HG03342 (cell line): ENCODE data around the gene PRPF40B.

Experiments
- ATAC-seq: cut with Tn5 transposase; IDR thresholded peaks from one replicate; pipeline ENCODE4 v1.9.1; 2021; ENCODE audit warnings: mild to moderate bottlenecking, moderate library complexity; ENCODE audit not compliant: unreplicated experiment

PRPF40B gene

DNA sequence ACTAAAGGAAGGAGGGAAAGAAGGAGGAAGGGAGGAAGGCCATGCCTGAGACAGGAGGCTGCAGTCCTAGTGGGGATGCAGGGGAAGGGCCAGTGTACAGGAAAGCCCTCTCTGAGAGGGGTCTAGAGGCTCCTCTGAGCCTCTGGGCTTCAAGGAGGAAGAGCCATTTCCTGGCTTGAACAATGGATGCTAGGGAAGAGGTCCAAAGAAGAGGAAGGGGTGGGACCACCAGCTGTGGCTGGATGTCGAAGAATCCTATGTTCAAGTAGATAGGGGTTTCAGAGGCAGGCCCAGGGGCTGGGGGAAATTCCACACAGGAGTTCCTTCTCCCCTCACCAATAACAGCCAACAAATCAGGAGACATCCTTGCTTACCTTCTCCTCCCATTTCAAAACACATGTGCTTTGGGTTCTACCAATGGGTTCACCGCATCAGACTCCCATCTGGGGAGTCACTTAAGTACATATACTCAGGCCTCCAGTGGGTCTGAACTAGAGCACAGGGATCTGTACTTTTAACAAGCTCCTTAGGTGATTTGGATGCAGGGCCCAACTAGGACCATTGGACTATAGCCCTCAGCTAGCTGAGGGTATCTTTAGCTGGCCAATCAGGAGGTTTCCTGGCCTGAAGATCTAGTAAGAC, 32.4 kb downstream of the PRPF40B start:
- no peak for ATAC-seq

GRCh38 chr12:49658276-49658675, 34.9 kb downstream of the PRPF40B start:
- no peak for ATAC-seq

- ATAC-seq = no peak
Measured at GRCh38 chr12:49659753-49660152, 36.4 kb downstream of the PRPF40B start.

DNA sequence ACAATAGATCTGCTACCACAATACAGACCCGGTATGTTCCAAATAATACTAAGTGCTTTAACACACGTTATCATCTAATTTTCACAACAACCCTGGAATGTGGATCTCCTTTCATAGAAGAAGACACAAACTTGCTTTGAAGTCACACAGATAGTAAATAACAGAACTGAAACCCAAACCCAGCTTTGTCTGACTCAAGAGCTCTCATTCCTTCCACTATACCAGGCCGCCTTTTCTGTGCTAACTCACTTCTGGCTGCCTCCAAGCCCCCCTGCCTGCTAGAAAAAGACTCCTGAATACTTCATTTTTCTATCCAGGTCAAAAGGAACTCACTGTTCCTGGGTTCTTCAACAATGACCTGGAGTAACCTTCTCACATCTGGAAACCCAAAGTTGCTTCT, 37.8 kb downstream of the PRPF40B start:
- no peak for ATAC-seq

DNA sequence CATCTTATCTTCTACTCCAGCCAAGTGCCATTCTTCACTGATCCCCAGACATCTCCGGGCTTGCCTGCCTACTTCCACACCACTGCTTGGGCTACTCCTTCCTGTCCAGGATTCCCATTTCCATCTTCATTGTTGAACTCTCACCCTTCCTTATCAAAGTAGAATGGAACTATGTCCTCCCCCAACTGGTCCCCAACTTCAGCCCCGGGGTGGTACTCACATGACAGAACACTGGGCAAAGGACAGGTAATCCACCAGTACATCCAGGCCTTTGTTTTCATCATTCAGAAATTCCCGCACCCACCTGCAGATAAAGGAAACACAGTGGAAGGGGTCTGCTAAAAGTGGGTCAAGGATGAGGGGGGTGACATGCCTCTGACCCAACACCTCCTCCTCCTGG, 38.4 kb downstream of the PRPF40B start:
- no peak for ATAC-seq

GRCh38 chr12:49662998-49663843, 39.9 kb downstream of the PRPF40B start:
- peak; percentile 81 for ATAC-seq

- no peak for ATAC-seq
Measured at GRCh38 chr12:49664167-49664566, 40.8 kb downstream of the PRPF40B start.

GRCh38 chr12:49664591-49665239, 41.4 kb downstream of the PRPF40B start:
- peak; percentile 61 for ATAC-seq

GRCh38 chr12:49665384-49665783, 42.0 kb downstream of the PRPF40B start:
- ATAC-seq = no peak

DNA sequence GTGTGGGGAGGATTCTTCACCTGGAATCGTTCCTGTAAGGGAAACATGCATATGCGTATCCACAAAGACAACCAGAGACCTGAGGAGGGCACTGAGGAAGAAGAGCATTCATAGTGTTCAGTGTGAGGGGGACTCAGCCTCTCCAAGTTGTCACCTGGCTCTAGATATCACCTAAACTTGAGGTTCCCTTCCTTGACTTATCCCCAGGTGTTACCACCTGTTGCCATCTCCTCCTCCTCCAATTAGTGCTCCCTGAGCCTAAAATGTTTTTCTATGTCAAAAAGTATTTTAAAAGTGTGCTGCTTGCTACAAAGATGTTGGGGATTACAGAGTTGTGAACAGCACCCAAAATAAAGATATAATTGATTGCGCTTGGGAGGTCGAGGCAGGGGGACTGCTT, 42.8 kb downstream of the PRPF40B start:
- no peak for ATAC-seq

DNA sequence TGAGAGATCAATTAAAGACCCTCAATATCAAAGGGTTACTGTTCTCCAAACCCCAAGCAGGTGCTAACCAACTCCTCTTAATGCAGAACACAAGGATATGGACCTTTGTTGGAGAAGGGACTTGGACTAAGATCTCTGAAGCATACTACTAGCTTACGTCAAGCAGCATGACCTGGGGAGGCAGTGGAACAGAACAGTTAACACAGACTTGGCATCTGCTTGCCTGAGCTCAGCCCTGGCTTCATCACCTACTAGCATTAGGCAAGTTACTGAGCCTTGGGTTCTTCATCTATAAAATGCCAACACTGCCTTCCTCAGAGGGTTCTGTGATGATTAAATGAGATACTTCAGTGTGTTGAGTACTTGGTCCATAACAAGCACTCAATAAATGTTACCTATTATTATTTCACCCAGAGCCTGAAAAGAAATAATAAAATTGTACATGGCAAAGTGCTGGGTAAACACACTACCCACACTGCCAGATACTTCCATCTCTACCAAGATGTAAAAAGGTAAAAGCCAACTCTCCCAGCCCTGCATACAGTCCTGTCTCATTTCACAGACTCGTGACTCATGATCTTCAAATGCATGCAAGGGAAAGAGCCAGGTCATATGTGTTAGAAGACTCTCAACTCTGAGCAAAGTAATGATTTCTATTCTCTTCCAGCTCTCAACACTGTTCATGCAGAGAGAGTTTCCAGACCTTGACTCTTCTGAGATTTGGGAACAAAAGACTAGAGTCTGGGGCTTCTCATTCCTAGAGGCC, 44.1 kb downstream of the PRPF40B start:
- ATAC-seq = no peak

GRCh38 chr12:49669796-49670195, 46.4 kb downstream of the PRPF40B start:
- no peak for ATAC-seq

DNA sequence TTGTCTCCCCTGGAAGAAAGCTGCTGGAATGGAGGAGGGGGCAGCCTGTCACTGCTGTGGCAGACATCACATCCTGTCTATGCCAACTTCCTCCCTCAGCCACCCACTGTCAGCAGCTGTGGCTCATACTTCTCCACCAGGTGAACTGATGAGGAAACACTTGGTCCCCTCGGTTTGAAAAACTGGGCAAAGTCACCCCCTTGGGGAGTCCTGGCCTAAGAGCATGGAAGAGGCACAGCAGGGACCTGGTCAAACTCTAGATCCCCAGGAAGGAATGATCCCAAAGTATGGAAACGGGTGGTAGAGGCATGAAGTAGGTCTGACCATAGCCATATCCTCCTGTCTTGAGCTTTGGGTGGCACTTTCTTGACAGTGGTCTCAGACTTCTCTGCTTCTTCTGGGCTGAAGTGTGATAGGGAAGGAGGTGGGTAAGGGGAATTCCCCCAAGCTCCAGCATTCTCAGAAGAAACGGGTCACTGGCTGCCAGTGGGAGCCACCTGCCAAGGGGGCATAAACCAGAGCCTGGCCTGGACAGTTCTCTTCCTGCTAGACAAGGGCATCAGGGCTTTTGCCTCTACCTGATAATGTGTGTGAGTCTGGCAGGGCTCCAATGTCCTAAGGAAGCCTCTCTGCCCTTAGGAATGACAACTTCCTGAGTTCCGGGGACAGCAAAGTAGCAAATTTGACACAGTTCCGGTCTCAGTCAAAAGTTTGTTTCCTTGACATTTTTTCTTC, 47.8 kb downstream of the PRPF40B start:
- no peak for ATAC-seq

GRCh38 chr12:49672301-49673217, 49.2 kb downstream of the PRPF40B start:
- ATAC-seq = no peak

- ATAC-seq = no peak
Measured at GRCh38 chr12:49673446-49674317, 50.3 kb downstream of the PRPF40B start.

- no peak for ATAC-seq
Measured at GRCh38 chr12:49674318-49674981, 51.1 kb downstream of the PRPF40B start.

GRCh38 chr12:49675137-49675536, 51.8 kb downstream of the PRPF40B start:
- no peak for ATAC-seq

DNA sequence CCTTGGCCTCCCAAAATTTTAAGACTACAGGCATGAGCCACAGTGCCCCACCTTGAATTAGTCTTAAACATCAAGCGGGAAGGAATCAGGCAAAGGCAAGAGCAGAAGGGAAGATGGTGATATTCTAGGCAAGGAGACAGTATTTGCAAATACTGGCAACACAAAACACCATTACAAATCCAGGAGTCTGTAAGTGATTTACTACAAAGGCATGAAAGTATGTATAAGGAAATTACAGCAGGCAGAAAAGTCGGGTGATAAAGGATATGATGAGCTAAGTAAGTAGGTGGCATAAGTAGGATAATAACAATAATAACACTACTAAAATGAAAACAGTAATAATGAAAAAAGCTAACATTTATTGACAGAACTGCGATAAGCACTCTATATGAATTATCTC, 55.4 kb downstream of the PRPF40B start:
- no peak for ATAC-seq
